HepG2 (cell line): ENCODE data around the gene ZNF280A. TPM values are rescaled to one million over a fixed set of nuclear protein-coding genes. Genes with fewer than 3 reads are reported as not detected.

Experiments used
- BRCA1 ChIP-seq: sonication (generic); formaldehyde crosslinking; IDR thresholded peaks from 2 replicates; pipeline ENCODE4 v1.4.0; 2020; ENCODE audit warnings: missing genetic modification reagents
- CBX1 ChIP-seq: IDR thresholded peaks from one replicate; pipeline ENCODE4 v1.6.1; 2016; ENCODE audit warnings: antibody characterized with exemption, low read depth
- DZIP1 ChIP-seq: sonication (generic); formaldehyde crosslinking; IDR thresholded peaks from 2 replicates; pipeline ENCODE4 v1.5.0; 2020; ENCODE audit warnings: mild to moderate bottlenecking, missing genetic modification reagents
- GATA4 ChIP-seq: sonication (generic); IDR thresholded peaks from 2 replicates; pipeline ENCODE4 v1.6.1; 2016; ENCODE audit warnings: antibody characterized with exemption, low read depth, borderline replicate concordance
- HMGXB4 ChIP-seq, 2 experiments: sonication (generic) in 1 of 2; formaldehyde crosslinking in 1 of 2; IDR thresholded peaks; 2 replicates each; pipeline versions ENCODE4 v1.4.0 to v1.6.1; 2018 to 2020; ENCODE audit warnings: missing genetic modification reagents in 2 of 2, borderline replicate concordance in 1 of 2, low read depth in 1 of 2, mild to moderate bottlenecking in 1 of 2, missing biosample characterization in 1 of 2
- NFKBIZ ChIP-seq: IDR thresholded peaks from 2 replicates; pipeline ENCODE4 v1.6.1; 2018; ENCODE audit warnings: missing genetic modification reagents, missing compliant biosample characterization
- RBM22 ChIP-seq: fragments of 200-400 bp; formaldehyde crosslinking; optimal IDR thresholded peaks from 2 replicates; pipeline ENCODE3; 2017; ENCODE audit warnings: mild to moderate bottlenecking, low read length, moderate library complexity
- ZBTB4 ChIP-seq: sonication (generic); formaldehyde crosslinking; IDR thresholded peaks from 2 replicates; pipeline ENCODE4 v1.4.0; 2020; ENCODE audit warnings: missing genetic modification reagents, mild to moderate bottlenecking, borderline replicate concordance
- ZBTB40 ChIP-seq, 2 experiments: fragments of 450-650 bp in 1 of 2; sonication (generic) in 1 of 2; formaldehyde crosslinking in 1 of 2; IDR thresholded peaks; 2 replicates each; pipeline versions ENCODE4 v1.6.1 to v1.8.0; 2016 to 2022; ENCODE audit warnings: antibody characterized with exemption in 1 of 2, mild to moderate bottlenecking in 1 of 2, missing genetic modification reagents in 1 of 2
- ZIK1 ChIP-seq: sonication (generic); formaldehyde crosslinking; IDR thresholded peaks from 2 replicates; pipeline ENCODE4 v1.5.0; 2020; ENCODE audit warnings: mild to moderate bottlenecking, low read depth, missing genetic modification reagents, borderline replicate concordance
- ZNF678 ChIP-seq: sonication (generic); formaldehyde crosslinking; IDR thresholded peaks from 2 replicates; pipeline ENCODE4 v1.4.0; 2020; ENCODE audit warnings: mild to moderate bottlenecking, missing genetic modification reagents
- polyA plus RNA-seq, 8 experiments: library from polyadenylated mRNA; depleted of rRNA in 3 of 8; stranded (reverse) in 7 of 8; unstranded in 1 of 8; fragments of >200 nt; fragmentation: Illumina TruSeq in 4 of 8; extraction: Trizol in 4 of 8; gene quantifications; 2 replicates each; pipeline versions ENCODE4 v1.2.1 to v1.2.3, GENCODE V29; 2011 to 2016; ENCODE audit warnings: low read depth in 4 of 8, missing spikeins in 1 of 8, mixed read lengths in 1 of 8; ENCODE audit not compliant: insufficient read depth in 1 of 8
- total RNA-seq, 5 experiments: library from RNA; depleted of rRNA; stranded (reverse); fragments of >200 nt; fragmentation: Illumina TruSeq; extraction: Trizol; gene quantifications; 2 replicates each; pipeline ENCODE4 v1.2.3, GENCODE V29; 2016; ENCODE audit warnings: low read depth in 1 of 5

ZNF280A gene
- total and polyA plus RNA-seq, 2 of the 13 experiments (the other 11 are each of a cell fraction or from before 2014, with no cell fraction given): 1.4 to 2.9 TPM

- no peak for TF ChIP-seq ZBTB40 (IDR thresholded peaks at IDR 0.05)
- no peak for TF ChIP-seq ZBTB40 (CRISPR knock-in tag; IDR thresholded peaks at IDR 0.05)
- no peak for TF ChIP-seq ZNF678 (CRISPR knock-in tag)
- no peak for TF ChIP-seq NFKBIZ (CRISPR knock-in tag)
- TF ChIP-seq RBM22: no peak
- no peak for TF ChIP-seq GATA4
- TF ChIP-seq ZIK1 (CRISPR knock-in tag): no peak
- no peak for TF ChIP-seq HMGXB4 (CRISPR knock-in tag; IDR thresholded peaks at IDR 0.05; ENCODE audit: borderline replicate concordance in 1 of 2, low read depth in 1 of 2)
- no peak for TF ChIP-seq CBX1
- no peak for TF ChIP-seq DZIP1
- TF ChIP-seq ZBTB4 (CRISPR knock-in tag): no peak
- no peak for TF ChIP-seq BRCA1 (CRISPR knock-in tag)
These were observed 39.1 kb downstream of the ZNF280A start (continued) for GRCh38 chr22:22480940-22481339.
